ENCODE data around the gene UBASH3A. TPM values are rescaled to one million over a fixed set of nuclear protein-coding genes. Genes with fewer than 3 reads are reported as not detected.

UBASH3A gene
- total RNA-seq, 4 donors from 2014 or later: 0.40 TPM; not detected in 3

DNA sequence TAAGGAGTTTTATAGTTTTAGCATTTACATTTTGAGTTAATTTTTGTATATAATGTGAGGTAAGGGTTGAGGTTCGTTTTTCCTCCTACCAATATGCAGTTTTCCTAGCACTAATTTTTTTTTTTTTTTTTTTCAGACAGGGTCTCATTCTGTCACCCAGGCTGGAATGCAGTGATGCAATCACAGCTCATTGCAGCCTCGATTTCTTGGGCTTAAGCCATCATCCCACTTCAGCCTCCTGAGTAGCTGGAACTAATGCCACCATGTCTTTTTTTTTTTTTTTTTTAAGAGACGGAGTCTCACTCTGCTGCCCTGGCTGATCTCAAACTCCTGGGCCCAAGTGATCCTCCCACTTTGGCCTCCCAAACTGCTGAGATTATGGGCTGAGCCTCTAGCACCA lies 2.5 kb upstream of the UBASH3A start:
- Histone ChIP-seq H3K4me1 (no peaks in the 10 kb centered on the region), H3K36me3 (no peaks in the 10 kb centered on the region), H3K4me3 (no peak overlapping the region), H3K27me3 (peaks cover 20% of the 10 kb centered on the region), H3K27ac (no peak overlapping the region), H3K9me3 (peaks cover 0 to 12% (median 0%) of the 10 kb centered on the region in 3 donors)
- no peak for ATAC-seq
- TF ChIP-seq POLR2A (IDR thresholded peaks at IDR 0.05) (no peak), CTCF (IDR thresholded peaks at IDR 0.05) (no peak), POLR2AphosphoS5 (IDR thresholded peaks at IDR 0.05) (no peak), EP300 (IDR thresholded peaks at IDR 0.05) (no peak)
- WGBS, 2 donors (ENCODE audit: low coverage in 1 of 2): 57 to 66% methylated on average over 1 to 3 of the region's 3 CpGs

GRCh38 chr21:42401820-42402251 lies 1.9 kb upstream of the UBASH3A start:
- TF ChIP-seq POLR2A (IDR thresholded peaks at IDR 0.05) (no peak), POLR2AphosphoS5 (IDR thresholded peaks at IDR 0.05) (no peak), EP300 (IDR thresholded peaks at IDR 0.05) (no peak), CTCF (IDR thresholded peaks at IDR 0.05) (no peak)
- 71 to 93% methylated on average over 2 of the region's 2 CpGs for WGBS, 2 donors (ENCODE audit: low coverage in 1 of 2)
- H3K27me3 ChIP-seq: peaks cover 25% of the 10 kb centered on the region
- H3K9me3 ChIP-seq: peaks cover 0 to 12% (median 0%) of the 10 kb centered on the region in 3 donors
- no peak overlapping the region for H3K27ac ChIP-seq
- H3K4me3 ChIP-seq: no peak overlapping the region
- no peaks in the 10 kb centered on the region for H3K36me3 ChIP-seq
- ATAC-seq: no peak
- no peaks in the 10 kb centered on the region for H3K4me1 ChIP-seq

DNA sequence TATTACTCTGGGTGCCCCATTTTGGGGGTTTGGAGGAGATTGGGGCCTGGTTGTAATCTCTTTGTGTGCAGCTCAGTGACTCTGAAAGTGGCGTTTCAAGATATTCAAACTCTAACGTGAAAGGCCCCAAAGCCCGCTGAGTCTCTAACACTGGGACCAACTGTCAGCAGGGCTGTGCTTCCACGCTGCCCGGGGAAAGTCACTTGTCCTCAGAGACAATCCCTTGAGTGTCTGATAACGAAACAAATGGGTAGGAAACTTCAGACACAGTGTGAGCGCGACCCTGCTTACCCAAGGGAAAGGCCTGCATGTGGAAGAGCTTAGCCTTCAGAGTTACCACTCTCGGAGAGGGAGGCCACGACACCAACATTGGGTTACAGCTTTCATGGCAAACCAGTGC lies 837 bp downstream of the UBASH3A start:
- no peak for ATAC-seq
- Histone ChIP-seq H3K27ac (no peak overlapping the region), H3K36me3 (no peaks in the 10 kb centered on the region), H3K4me1 (no peaks in the 10 kb centered on the region), H3K4me3 (no peak overlapping the region), H3K9me3 (peaks cover 0 to 12% (median 0%) of the 10 kb centered on the region in 3 donors), H3K27me3 (peaks cover 39% of the 10 kb centered on the region)
- TF ChIP-seq EP300 (IDR thresholded peaks at IDR 0.05) (no peak), POLR2AphosphoS5 (IDR thresholded peaks at IDR 0.05) (no peak)
- 72% methylated on average over 3 of the region's 10 CpGs; no CpG with 5 or more reads in 1 of the 2 donors for WGBS, 2 donors (ENCODE audit: low coverage in 1 of 2)

DNA sequence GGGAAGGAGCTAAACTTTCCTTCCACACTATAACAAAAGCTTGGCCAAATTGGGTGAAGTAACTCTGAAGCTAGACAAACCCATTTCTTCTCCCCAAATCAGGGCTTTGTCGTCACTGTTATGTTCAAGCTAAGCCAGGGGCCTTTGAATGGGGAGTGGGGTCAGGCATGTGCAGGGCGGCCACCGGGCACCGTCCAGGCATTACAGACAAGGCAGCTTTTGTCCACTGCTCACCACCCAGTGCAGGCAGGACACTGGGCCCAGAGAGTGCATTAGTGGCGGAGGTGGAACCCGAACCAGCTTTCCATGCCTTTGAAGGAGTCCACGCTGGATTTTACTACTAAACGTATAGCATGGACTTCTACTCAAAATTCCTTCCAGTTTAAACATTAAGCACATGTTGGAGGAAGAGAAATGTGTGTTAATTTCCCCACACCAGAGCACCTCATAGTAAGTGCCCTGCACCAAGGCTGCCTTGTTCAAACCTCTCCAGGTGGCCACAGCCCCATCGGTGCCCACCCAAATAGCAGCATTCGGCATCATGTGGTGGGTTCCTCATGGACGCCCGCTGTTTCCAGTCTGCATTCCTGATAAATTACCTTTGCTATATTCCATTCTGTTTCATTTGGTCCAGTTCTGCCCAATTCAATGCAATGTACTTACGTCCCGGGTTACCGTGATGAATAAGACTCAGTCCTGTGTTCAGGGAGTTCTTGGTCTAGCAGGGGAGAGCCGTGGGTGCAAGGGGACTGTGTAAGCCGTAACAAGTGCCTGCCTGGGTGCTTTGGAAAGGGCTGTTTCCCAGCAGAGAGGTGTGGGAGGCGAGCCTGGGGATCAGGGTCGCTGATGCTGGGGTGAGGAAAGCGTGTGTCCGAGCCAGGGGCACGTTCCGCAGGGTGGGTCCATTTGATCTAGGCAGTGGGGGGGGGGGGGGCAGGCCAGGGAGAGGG lies 1.6 kb downstream of the UBASH3A start:
- Histone ChIP-seq H3K27me3 (peaks cover 43% of the 10 kb centered on the region), H3K27ac (no peak overlapping the region), H3K4me1 (no peaks in the 10 kb centered on the region), H3K4me3 (no peak overlapping the region), H3K9me3 (peaks cover 0 to 12% (median 0%) of the 10 kb centered on the region in 3 donors), H3K36me3 (no peaks in the 10 kb centered on the region)
- ATAC-seq: no peak
- 88 to 92% methylated on average over 4 of the region's 23 CpGs for WGBS, 2 donors (ENCODE audit: low coverage in 1 of 2)
- no peak for TF ChIP-seq POLR2A (IDR thresholded peaks at IDR 0.05)
- TF ChIP-seq EP300 (IDR thresholded peaks at IDR 0.05): no peak
- TF ChIP-seq CTCF (IDR thresholded peaks at IDR 0.05): no peak
- TF ChIP-seq POLR2AphosphoS5 (IDR thresholded peaks at IDR 0.05): no peak

- Histone ChIP-seq H3K4me1 (no peaks in the 10 kb centered on the region), H3K36me3 (no peaks in the 10 kb centered on the region), H3K27ac (no peak overlapping the region), H3K4me3 (no peak overlapping the region), H3K27me3 (peaks cover 46% of the 10 kb centered on the region), H3K9me3 (peaks cover 0 to 12% (median 0%) of the 10 kb centered on the region in 3 donors)
- TF ChIP-seq EP300 (IDR thresholded peaks at IDR 0.05) (no peak), POLR2A (IDR thresholded peaks at IDR 0.05) (no peak), POLR2AphosphoS5 (IDR thresholded peaks at IDR 0.05) (no peak), CTCF (IDR thresholded peaks at IDR 0.05) (no peak)
- no peak for ATAC-seq
- WGBS, 2 donors (ENCODE audit: low coverage in 1 of 2): 30 to 100% methylated on average over 2 of the region's 10 CpGs
Observed at GRCh38 chr21:42406201-42406621, 2.5 kb downstream of the UBASH3A start.
